ENCODE data around the gene OR8U1. TPM values are rescaled to one million over a fixed set of nuclear protein-coding genes. Genes with fewer than 3 reads are reported as not detected.
"Not testable (repeated sequence)": the region's sequence is repeated elsewhere in the genome, so short reads cannot be mapped to it uniquely, and the experiment has no call there.

OR8U1 gene
- total RNA-seq = not detected

DNA sequence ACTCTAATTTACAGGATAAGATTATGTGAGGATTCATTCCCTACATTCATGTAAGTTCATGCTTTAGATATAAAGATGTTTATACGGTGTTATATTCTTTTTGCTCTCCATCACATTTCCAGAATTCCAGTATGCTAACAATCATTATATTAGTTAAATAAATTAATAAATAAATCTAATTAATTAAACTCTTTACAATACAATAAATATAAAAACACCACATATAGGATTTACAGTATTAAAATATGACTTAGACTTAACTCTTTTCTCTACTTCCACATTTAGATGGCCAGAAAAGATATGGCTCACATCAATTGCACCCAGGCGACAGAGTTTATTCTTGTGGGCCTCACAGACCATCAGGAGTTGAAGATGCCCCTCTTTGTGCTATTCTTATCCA is at the start of gene OR8U1:
Gene OR8U1, plus strand, starts transcription at position 301 of the 400 bp plus-strand sequence. Its CDS starts 0 bp downstream, at position 301.
- H3K27me3 ChIP-seq (ENCODE audit: insufficient read depth, low read length) = no peaks in the 10 kb centered on the region
- H3K9me3 ChIP-seq (ENCODE audit: low read depth, low read length) = no peaks in the 10 kb centered on the region
- H3K4me1 ChIP-seq (ENCODE audit: insufficient read depth, low read length) = no peaks in the 10 kb centered on the region
- H3K4me3 ChIP-seq (ENCODE audit: low read length) = no peak within 1 kb of the TSS

DNA sequence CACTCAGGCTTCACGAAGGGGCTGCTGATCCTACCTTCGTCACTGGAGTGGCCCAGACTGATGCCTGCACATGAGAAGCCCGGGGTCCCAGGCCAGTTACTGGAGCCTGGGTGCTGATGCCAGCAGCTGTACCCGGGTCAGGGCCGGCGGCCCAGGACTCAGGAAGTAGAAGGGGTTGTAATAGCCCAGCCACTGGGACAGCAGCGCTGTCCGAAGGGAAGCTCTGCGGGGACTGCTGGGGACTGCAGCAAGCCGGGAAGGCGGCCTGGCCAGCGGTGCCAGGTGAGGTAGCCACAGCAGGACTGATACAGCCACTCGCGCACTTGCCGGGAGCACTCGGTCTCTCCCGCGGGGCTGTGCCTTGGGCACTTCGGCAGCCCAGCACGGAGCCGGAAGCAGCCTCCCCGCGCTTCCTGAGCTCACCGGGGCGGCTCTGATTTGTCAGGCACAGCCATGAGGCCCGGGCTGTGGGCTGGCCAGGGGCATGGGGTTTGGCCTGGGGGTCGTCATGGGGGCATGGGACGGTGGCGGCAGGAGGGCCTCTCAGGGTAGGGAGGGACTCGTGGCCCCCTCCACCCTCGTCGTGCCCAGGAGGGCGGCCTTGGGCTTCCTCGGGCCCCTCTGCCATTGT is 43.4 kb upstream of the OR8U1 start:
- Histone ChIP-seq H3K27me3 (ENCODE audit: insufficient read depth, low read length) (no peaks in the 10 kb centered on the region), H3K4me1 (ENCODE audit: insufficient read depth, low read length) (no peaks in the 10 kb centered on the region), H3K4me3 (ENCODE audit: low read length) (no peak overlapping the region), H3K9me3 (ENCODE audit: low read depth, low read length) (no peaks in the 10 kb centered on the region)

DNA sequence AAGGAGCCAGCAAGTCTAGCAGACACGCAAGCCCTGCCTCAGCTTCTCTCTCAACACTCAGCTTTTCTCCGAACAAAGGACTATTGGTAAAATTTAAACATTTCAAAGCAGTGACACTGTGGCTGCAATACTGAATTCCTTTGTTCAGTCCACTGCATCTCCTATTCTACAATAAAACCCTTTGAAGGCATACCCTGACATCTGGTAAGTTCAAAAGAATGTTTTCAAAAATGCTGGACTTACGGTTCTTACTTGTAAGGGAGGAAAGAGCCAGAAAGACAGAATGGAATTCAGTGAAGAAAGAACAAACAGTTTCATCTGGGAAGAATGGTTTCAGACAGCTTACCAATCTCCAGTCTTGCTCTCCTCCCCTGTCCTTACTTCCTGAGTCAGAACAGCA is 42.3 kb upstream of the OR8U1 start:
- Histone ChIP-seq H3K9me3 (ENCODE audit: low read depth, low read length) (no peaks in the 10 kb centered on the region), H3K4me1 (ENCODE audit: insufficient read depth, low read length) (no peaks in the 10 kb centered on the region), H3K4me3 (ENCODE audit: low read length) (no peak overlapping the region), H3K27me3 (ENCODE audit: insufficient read depth, low read length) (no peaks in the 10 kb centered on the region)

DNA sequence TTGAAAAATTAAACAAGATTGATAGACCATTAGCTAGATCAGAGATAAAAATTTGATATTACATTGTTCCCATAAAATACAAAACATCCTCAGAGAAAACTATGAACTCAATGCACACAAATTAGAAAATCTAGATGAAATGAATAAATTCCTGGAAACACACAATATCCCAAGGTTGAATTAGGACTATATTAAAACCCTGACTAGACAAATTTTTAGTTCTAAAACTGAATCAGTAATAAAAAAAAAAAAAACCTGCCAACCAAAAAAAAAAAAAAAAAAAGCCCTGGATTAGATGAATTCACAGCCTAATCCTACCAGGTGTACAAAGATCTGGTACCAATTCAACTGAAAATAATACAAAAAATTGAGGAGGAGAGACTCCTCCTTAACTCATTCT is 35.1 kb upstream of the OR8U1 start:
- Histone ChIP-seq H3K27me3 (ENCODE audit: insufficient read depth, low read length) (no peaks in the 10 kb centered on the region), H3K4me3 (ENCODE audit: low read length) (no peak overlapping the region), H3K4me1 (ENCODE audit: insufficient read depth, low read length) (no peaks in the 10 kb centered on the region), H3K9me3 (ENCODE audit: low read depth, low read length) (peaks cover 32% of the 10 kb centered on the region)

DNA sequence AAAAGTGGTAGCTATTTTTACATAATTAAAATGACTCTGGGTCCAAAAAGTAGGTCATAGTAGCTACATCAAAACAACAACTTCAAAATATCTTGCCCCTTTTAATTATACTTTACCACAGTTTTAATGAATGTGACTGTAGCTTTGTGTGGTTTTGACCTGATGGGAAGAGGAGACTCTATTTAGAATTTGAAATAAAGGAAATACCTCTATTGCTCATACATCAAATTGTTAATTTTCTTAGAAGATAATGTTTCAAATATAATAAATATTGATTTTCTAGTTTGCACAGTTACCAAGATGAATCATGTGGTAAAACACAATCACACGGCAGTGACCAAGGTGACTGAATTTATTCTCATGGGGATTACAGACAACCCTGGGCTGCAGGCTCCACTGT is 29.7 kb upstream of the OR8U1 start, which contains the start of gene OR8K1:
Gene OR8K1, plus strand, starts transcription at position 301 of the 400 bp plus-strand sequence. Its CDS starts 0 bp downstream, at position 301.
- Histone ChIP-seq H3K9me3 (ENCODE audit: low read depth, low read length) (peaks cover 14% of the 10 kb centered on the region), H3K27me3 (ENCODE audit: insufficient read depth, low read length) (no peaks in the 10 kb centered on the region), H3K4me1 (ENCODE audit: insufficient read depth, low read length) (no peaks in the 10 kb centered on the region)

DNA sequence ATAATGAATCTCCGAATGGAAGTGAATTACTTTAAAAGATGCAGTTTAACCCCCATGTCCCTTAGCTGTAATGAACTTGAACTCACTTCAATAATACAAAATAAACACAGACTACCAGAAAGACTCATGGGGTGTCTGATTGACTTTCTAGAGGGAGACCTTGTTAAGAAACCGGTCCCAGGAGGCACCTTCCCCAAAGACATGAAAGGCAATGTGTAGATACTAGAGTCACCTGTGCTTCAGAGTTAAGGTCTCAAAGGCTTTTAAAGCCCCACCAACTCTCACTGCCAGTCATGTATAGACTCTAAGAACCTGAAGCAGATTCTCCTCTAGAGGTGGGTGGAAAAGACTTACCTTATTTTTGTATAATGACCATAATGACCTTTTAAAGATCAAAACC is 21.4 kb upstream of the OR8U1 start, which contains the start of gene OR8J1:
Gene OR8J1, plus strand, starts transcription at position 301 of the 400 bp plus-strand sequence. CDS start 5,956 bp downstream, outside the sequence.
- Histone ChIP-seq H3K9me3 (ENCODE audit: low read depth, low read length) (no peaks in the 10 kb centered on the region), H3K4me3 (ENCODE audit: low read length) (no peak within 1 kb of the TSS), H3K4me1 (ENCODE audit: insufficient read depth, low read length) (no peaks in the 10 kb centered on the region), H3K27me3 (ENCODE audit: insufficient read depth, low read length) (no peaks in the 10 kb centered on the region)

More for the DNA sequence above, 29.7 kb upstream of the OR8U1 start, which contains the start of gene OR8K1:
- no peak within 1 kb of the TSS for H3K4me3 ChIP-seq (ENCODE audit: low read length)

DNA sequence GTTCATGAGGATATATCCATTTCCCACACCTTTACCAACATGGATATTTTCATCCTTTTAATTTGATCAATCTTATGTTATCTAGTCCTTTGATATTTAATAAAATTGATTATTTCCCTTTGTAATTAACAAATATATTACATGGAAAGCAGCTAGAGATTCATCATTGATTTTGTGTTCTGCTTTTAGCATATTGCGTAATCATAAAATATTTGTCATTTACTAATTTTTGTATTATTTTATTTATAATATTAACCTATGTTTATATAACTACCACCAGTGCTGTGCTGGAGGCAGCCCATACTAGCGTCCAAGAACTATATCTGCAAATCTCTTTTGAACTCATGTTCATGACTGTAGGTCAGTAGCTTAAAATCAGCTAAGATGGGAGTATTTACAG is 4.7 kb downstream of the OR8U1 start:
- H3K27me3 ChIP-seq (ENCODE audit: insufficient read depth, low read length) = no peaks in the 10 kb centered on the region
- H3K4me1 ChIP-seq (ENCODE audit: insufficient read depth, low read length) = no peaks in the 10 kb centered on the region
- no peak overlapping the region for H3K4me3 ChIP-seq (ENCODE audit: low read length)
- H3K9me3 ChIP-seq (ENCODE audit: low read depth, low read length) = no peaks in the 10 kb centered on the region

DNA sequence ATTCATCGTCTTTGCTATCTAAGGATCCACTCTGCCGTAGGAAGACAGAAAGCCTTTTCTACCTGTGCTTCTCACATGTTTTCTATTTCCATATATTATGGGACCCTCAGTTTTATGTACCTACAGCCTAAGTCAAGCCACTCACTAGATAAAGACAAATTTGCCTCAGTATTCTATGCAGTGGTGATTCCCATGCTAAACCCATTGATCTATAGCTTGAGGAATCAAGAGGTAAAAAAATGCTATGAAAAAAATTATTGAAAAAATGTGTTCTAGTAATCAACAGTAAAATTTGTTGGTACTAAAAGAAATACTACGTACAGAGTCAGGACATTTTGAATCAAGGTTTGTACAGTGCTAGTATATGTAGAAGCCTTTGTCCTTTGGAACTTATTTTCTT is 19.0 kb downstream of the OR8U1 start:
- Histone ChIP-seq H3K4me3 (ENCODE audit: low read length) (no peak overlapping the region), H3K27me3 (ENCODE audit: insufficient read depth, low read length) (no peaks in the 10 kb centered on the region), H3K4me1 (ENCODE audit: insufficient read depth, low read length) (no peaks in the 10 kb centered on the region), H3K9me3 (ENCODE audit: low read depth, low read length) (no peaks in the 10 kb centered on the region)

DNA sequence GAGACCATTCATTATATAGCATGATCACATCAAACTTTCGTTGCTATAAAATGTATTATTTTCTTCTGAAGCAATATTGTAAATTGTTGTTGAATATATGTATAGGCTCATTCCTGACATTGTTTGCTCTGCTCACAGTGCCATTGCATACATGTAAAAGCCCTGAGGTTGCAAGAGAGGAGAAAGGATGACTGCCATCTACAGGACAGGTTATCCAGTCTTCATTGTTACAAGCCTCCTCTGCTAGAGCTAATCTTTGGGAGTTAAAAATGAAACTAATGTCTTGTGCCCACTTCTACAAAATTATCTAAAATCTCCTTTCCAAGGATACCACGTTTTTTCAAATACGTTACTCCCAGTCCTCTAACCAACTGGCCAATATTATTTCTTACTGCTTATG is 20.6 kb downstream of the OR8U1 start:
- no peaks in the 10 kb centered on the region for H3K9me3 ChIP-seq (ENCODE audit: low read depth, low read length)
- no peaks in the 10 kb centered on the region for H3K27me3 ChIP-seq (ENCODE audit: insufficient read depth, low read length)
- H3K4me1 ChIP-seq (ENCODE audit: insufficient read depth, low read length) = no peaks in the 10 kb centered on the region
- H3K4me3 ChIP-seq (ENCODE audit: low read length) = no peak overlapping the region

DNA sequence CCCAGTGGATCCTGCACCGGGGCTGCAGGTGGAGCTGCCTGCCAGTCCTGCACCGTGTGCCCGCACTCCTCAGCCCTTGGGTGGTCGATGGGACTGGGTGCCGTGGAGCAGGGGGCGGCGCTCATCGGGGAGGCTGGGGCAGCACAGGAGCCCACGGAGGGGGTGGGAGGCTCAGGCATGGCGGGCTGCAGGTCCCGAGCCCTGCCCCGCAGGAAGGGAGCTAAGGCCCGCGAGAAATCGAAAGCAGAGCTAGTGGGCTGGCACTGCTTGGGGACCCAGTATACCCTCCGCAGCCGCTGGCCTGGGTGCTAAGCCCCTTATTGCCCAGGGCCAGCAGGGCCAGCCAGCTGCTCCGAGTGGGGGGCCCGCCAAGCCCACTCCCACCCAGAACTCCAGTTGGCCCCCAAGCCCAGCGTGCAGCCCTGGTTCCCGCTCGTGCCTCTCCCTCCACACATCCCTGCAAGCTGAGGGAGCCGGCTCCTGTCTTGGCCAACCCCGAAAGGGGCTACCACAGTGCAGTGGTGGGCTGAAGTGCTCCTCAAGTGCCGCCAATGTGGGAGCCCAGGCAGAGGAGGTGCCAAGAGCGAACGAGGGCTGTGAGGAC is 26.5 kb downstream of the OR8U1 start:
- H3K4me1 ChIP-seq (ENCODE audit: insufficient read depth, low read length); H3K4me3 ChIP-seq (ENCODE audit: low read length); H3K27me3 ChIP-seq (ENCODE audit: insufficient read depth, low read length): not testable (repeated sequence)
- peaks cover 10% of the 10 kb centered on the region for H3K9me3 ChIP-seq (ENCODE audit: low read depth, low read length)

DNA sequence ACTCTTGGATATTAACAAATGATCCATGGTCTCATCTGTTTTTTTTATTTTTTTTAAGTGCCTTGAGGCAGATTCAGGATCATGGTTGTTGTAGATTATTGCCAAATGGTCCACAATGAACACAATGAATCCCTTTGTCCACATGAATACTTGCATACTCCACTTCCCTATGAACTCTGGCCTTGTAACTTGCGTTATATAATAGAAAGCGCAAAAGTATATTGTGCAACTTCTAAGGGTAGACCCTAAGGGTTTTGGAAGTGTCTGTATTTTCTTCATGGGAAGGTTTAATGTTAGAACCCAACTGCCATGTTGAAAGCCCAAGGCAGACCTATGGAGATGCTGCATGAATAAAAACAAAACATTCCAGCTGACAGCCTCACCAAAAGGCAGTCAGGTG is 29.0 kb downstream of the OR8U1 start:
- no peaks in the 10 kb centered on the region for H3K27me3 ChIP-seq (ENCODE audit: insufficient read depth, low read length)
- H3K4me1 ChIP-seq (ENCODE audit: insufficient read depth, low read length) = no peaks in the 10 kb centered on the region
- peaks cover 10% of the 10 kb centered on the region for H3K9me3 ChIP-seq (ENCODE audit: low read depth, low read length)
- no peak overlapping the region for H3K4me3 ChIP-seq (ENCODE audit: low read length)

DNA sequence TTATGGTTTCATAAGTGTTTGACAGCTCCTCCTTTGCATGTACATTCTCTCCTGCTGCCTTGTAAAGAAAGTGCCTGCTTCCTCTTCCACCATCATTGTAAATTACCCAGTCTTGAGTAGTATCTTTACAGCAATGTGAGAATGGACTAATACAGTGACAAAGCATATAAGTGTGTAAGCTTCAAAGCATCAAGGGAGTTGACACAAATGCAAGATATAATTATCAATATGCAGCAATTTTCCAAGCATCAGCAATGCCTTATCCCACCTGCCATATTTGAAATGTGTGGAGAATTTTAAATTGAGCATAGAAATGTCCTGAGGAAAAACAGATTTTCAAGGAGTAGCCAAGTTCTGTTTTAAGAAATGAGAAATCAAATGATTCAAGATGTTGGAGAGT is 35.4 kb downstream of the OR8U1 start:
- no peaks in the 10 kb centered on the region for H3K4me1 ChIP-seq (ENCODE audit: insufficient read depth, low read length)

DNA sequence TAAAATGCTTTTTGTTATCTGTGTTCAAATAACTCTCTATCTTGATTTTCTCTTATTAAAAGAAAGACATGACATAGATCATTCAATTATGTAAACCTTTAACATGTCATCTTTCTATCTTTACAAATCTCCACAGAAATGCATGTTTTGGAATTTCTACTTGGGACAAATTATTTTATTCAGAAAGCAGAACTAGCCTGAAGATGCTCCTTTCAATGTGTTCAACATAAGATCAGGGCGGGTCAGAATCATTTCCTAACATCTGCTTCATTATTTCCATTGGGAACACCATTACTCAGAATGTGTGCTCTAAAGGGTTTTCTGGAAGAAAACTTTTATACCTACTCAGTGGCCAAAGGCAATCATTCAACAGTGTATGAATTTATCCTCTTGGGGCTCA is 37.0 kb downstream of the OR8U1 start, which contains the start of gene OR5AL1:
Gene OR5AL1, plus strand, starts transcription at position 301 of the 400 bp plus-strand sequence.
- Histone ChIP-seq H3K4me1 (ENCODE audit: insufficient read depth, low read length) (no peaks in the 10 kb centered on the region), H3K9me3 (ENCODE audit: low read depth, low read length) (no peaks in the 10 kb centered on the region), H3K4me3 (ENCODE audit: low read length) (no peak within 1 kb of the TSS), H3K27me3 (ENCODE audit: insufficient read depth, low read length) (no peaks in the 10 kb centered on the region)

More for the DNA sequence above, 35.4 kb downstream of the OR8U1 start:
- peaks cover 5% of the 10 kb centered on the region for H3K9me3 ChIP-seq (ENCODE audit: low read depth, low read length)
- no peak overlapping the region for H3K4me3 ChIP-seq (ENCODE audit: low read length)
- no peaks in the 10 kb centered on the region for H3K27me3 ChIP-seq (ENCODE audit: insufficient read depth, low read length)
